Left ventricle myocardium inferior (tissue), 1 donor: ENCODE data around the gene SLC5A10. TPM values are rescaled to one million over a fixed set of nuclear protein-coding genes. Genes with fewer than 3 reads are reported as not detected.

Experiments used
- DNase-seq: peaks from one replicate; pipeline ENCODE4 v3.0.0-alpha.2; 2020
- H3K27ac ChIP-seq: fragments of 200-600 bp; replicated peaks from 2 replicates; pipeline ENCODE4 v1.8.0; 2021
- H3K27me3 ChIP-seq: fragments of 200-600 bp; 2 replicates; pipeline ENCODE4 v1.8.0; 2021; ENCODE audit warnings: low read depth
- H3K36me3 ChIP-seq: fragments of 200-600 bp; 2 replicates; pipeline ENCODE4 v1.8.0; 2021
- H3K4me1 ChIP-seq: fragments of 200-600 bp; 2 replicates; pipeline ENCODE4 v1.8.0; 2021
- H3K4me3 ChIP-seq: fragments of 200-600 bp; 2 replicates; pipeline ENCODE4 v1.8.0; 2021; ENCODE audit warnings: mild to moderate bottlenecking, moderate library complexity
- H3K9me3 ChIP-seq: fragments of 200-600 bp; replicated peaks from 2 replicates; pipeline ENCODE4 v1.8.0; 2021
- CTCF ChIP-seq: fragments of 200-600 bp; IDR thresholded peaks from 2 replicates; pipeline ENCODE4 v1.8.0; 2021; ENCODE audit warnings: antibody characterized with exemption, mild to moderate bottlenecking, borderline replicate concordance
- intact Hi-C: fragments of 100-400 bp; cut with micrococcal nuclease; formaldehyde crosslinking; loops from one replicate; pipeline ENCODE4 v1.11.0; 2022
- total RNA-seq: library from RNA; stranded (reverse); fragmentation: NEBNext Ultra II Directional; extraction: Animal tissue kit (Norgen Biotek cat#: 25700); gene quantifications from one replicate; pipeline ENCODE4 v1.2.1, GENCODE V29; 2021
- donor health status: DM: no; HTN: yes; CAD: no; lungs with severe emphysema.

SLC5A10 gene
- total RNA-seq, 1 donor from 2014 or later, result not detected

GRCh38 chr17:18977021-18977420 is 25.1 kb downstream of the SLC5A10 start:
- H3K9me3 ChIP-seq, result no peaks in the 10 kb centered on the region
- intact Hi-C loops, result no loop called here
- TF ChIP-seq CTCF, result no peak
- H3K4me3 ChIP-seq, result no peak overlapping the region
- H3K27ac ChIP-seq, result no peak overlapping the region
- H3K36me3 ChIP-seq, result no peaks in the 10 kb centered on the region
- H3K4me1 ChIP-seq, result no peaks in the 10 kb centered on the region
- DNase-seq, result no peak
- no peaks in the 10 kb centered on the region for H3K27me3 ChIP-seq

GRCh38 chr17:18977646-18978045 is 25.7 kb downstream of the SLC5A10 start:
- TF ChIP-seq CTCF, result no peak
- H3K4me1 ChIP-seq, result no peaks in the 10 kb centered on the region
- DNase-seq, result no peak
- H3K9me3 ChIP-seq, result no peaks in the 10 kb centered on the region
- no peak overlapping the region for H3K4me3 ChIP-seq
- no peaks in the 10 kb centered on the region for H3K27me3 ChIP-seq
- H3K27ac ChIP-seq, result no peak overlapping the region
- no peaks in the 10 kb centered on the region for H3K36me3 ChIP-seq
- intact Hi-C loops, result no loop called here

GRCh38 chr17:18978050-18978449 is 26.1 kb downstream of the SLC5A10 start:
- no peaks in the 10 kb centered on the region for H3K9me3 ChIP-seq
- H3K27ac ChIP-seq, result no peak overlapping the region
- no peaks in the 10 kb centered on the region for H3K36me3 ChIP-seq
- H3K4me1 ChIP-seq, result no peaks in the 10 kb centered on the region
- no peaks in the 10 kb centered on the region for H3K27me3 ChIP-seq
- DNase-seq, result no peak
- no peak overlapping the region for H3K4me3 ChIP-seq
- intact Hi-C loops, result no loop called here
- no peak for TF ChIP-seq CTCF

- Histone ChIP-seq H3K4me1 (no peaks in the 10 kb centered on the region), H3K4me3 (no peak overlapping the region), H3K27ac (no peak overlapping the region), H3K36me3 (no peaks in the 10 kb centered on the region), H3K9me3 (no peaks in the 10 kb centered on the region), H3K27me3 (no peaks in the 10 kb centered on the region)
- DNase-seq, result no peak
- intact Hi-C loops, result no loop called here
- TF ChIP-seq CTCF, result no peak
Observed at GRCh38 chr17:18978655-18979054, 26.7 kb downstream of the SLC5A10 start.

- H3K9me3 ChIP-seq, result no peaks in the 10 kb centered on the region
- intact Hi-C loops, result no loop called here
- TF ChIP-seq CTCF, result no peak
- no peak overlapping the region for H3K27ac ChIP-seq
- H3K36me3 ChIP-seq, result no peaks in the 10 kb centered on the region
- DNase-seq, result no peak
- no peak overlapping the region for H3K4me3 ChIP-seq
- no peaks in the 10 kb centered on the region for H3K27me3 ChIP-seq
- no peaks in the 10 kb centered on the region for H3K4me1 ChIP-seq
Observed at GRCh38 chr17:18980682-18981334, 28.8 kb downstream of the SLC5A10 start.
